ENCODE measurements around the gene GATA1.

The GATA1 gene

DNA sequence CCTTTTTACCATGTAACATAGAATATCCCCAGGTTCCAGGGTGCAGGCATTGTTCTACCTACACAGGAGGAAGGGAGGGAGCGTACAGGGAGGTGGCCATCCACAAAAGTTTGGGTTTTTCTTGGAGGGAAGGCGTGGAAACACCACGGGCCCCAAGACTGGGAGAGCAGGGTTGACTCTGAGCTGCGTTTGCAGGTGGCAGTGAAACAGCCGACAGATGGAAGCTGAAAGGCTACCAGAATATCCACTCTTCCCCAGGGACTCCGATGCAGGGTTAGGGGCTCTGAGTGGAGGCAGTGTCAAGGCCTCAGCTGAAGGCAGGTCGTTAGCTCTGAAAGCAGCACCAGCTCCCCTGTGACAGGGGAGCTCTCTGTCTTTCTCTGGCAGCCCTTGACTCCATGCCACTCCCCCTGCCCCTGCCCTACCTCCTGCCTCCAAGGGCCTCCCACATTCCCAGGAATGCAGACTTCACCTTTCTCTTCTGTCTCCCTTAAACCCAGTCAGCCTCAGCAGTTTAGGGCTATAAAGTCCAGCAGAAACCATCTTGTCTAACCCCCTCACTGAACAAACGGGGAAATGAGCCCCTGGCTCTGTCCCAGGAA lies 38.9 kb upstream of the GATA1 start:
- TF ChIP-seq, protein P1, sequence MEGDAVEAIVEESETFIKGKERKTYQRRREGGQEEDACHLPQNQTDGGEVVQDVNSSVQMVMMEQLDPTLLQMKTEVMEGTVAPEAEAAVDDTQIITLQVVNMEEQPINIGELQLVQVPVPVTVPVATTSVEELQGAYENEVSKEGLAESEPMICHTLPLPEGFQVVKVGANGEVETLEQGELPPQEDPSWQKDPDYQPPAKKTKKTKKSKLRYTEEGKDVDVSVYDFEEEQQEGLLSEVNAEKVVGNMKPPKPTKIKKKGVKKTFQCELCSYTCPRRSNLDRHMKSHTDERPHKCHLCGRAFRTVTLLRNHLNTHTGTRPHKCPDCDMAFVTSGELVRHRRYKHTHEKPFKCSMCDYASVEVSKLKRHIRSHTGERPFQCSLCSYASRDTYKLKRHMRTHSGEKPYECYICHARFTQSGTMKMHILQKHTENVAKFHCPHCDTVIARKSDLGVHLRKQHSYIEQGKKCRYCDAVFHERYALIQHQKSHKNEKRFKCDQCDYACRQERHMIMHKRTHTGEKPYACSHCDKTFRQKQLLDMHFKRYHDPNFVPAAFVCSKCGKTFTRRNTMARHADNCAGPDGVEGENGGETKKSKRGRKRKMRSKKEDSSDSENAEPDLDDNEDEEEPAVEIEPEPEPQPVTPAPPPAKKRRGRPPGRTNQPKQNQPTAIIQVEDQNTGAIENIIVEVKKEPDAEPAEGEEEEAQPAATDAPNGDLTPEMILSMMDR (IDR thresholded peaks at IDR 0.05; ENCODE audit: control extremely low read depth, extremely low read depth, low read depth, missing control alignments): no peak
- POLR2A ChIA-PET: no interaction called here
- CTCF ChIA-PET: no interaction called here
- DNase-seq (ENCODE audit: extremely low spot score): no peak

- ChIA-PET POLR2A (no interaction called here), CTCF (no interaction called here)
- TF ChIP-seq, protein P1 (IDR thresholded peaks at IDR 0.05; ENCODE audit: control extremely low read depth, extremely low read depth, low read depth, missing control alignments): no peak
These were observed 37.2 kb upstream of the GATA1 start for GRCh38 chrX:48749182-48749581.

DNA sequence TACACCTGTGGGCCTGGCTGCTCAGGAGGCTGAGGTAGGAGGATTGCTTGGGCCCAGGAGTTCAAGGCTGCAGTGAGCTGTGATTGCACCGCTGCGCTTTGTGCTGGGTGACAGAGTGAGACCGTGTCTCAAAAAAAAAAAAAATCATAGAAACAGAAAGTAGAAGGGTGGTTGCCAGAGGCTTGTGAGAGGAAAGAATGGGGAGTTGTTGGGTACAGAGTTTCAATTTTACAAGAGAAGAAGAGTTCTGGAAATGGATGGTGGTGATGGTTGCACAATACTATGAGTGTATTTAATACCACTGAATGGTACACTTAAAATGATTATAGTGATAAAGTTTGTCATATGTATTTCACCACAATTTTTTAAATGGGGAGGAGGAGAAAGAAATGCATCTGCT lies 35.0 kb upstream of the GATA1 start:
- no peak for DNase-seq (ENCODE audit: extremely low spot score)
- TF ChIP-seq, protein P1 (IDR thresholded peaks at IDR 0.05; ENCODE audit: control extremely low read depth, extremely low read depth, low read depth, missing control alignments): no peak
- POLR2A ChIA-PET: no interaction called here
- CTCF ChIA-PET: no interaction called here

More at GRCh38 chrX:48749182-48749581, 37.2 kb upstream of the GATA1 start:
- no peak for DNase-seq (ENCODE audit: extremely low spot score)

GRCh38 chrX:48752498-48752897 lies 33.9 kb upstream of the GATA1 start:
- no peak for DNase-seq (ENCODE audit: extremely low spot score)
- ChIA-PET CTCF (no interaction called here), POLR2A (no interaction called here)
- TF ChIP-seq, protein P1 (IDR thresholded peaks at IDR 0.05; ENCODE audit: control extremely low read depth, extremely low read depth, low read depth, missing control alignments): no peak

DNA sequence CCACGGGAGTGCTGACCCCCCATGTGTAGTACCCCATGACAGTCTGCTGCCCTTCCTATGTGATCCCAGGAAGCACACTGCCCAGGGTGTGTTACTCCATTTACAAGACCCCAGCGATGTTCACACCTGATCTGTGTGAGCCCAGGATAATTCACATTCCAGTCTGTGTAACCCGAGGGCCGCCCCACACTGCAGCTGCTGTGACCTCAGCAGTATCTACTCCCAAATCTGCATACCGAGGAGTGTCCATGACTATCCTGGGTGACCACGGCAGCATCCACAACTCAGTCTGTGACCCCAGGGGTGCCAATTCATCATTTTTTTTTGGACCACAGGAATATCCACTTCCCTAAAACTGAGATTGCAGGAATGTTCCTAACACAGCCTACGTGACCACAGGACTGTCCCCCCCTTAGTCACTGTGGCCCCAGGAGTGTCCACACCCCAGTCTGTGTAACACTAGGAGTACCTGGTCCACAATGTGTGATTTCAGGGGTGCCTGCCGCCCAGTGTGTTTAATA lies 32.6 kb upstream of the GATA1 start:
- TF ChIP-seq, protein P1 (IDR thresholded peaks at IDR 0.05; ENCODE audit: control extremely low read depth, extremely low read depth, low read depth, missing control alignments): no peak
- ChIA-PET CTCF (no interaction called here), POLR2A (no interaction called here)
- DNase-seq (ENCODE audit: extremely low spot score): no peak

- POLR2A ChIA-PET: no interaction called here
- TF ChIP-seq, protein P1 (IDR thresholded peaks at IDR 0.05; ENCODE audit: control extremely low read depth, extremely low read depth, low read depth, missing control alignments): no peak
- no peak for DNase-seq (ENCODE audit: extremely low spot score)
- CTCF ChIA-PET: no interaction called here
These were observed 32.2 kb upstream of the GATA1 start for GRCh38 chrX:48754238-48754637.
